ENCODE results near the gene TBP.
"Not testable (repeated sequence)": the region's sequence is repeated elsewhere in the genome, so short reads cannot be mapped to it uniquely, and the experiment has no call there.

Gene TBP

GRCh38 chr6:170523256-170524171 lies 30.7 kb upstream of the TBP start:
- Mint-ChIP-seq H3K27me3 (peaks cover 25 to 30% of the 10 kb centered on the region in 2 donors), H3K9me3 (no peaks in the 10 kb centered on the region), H3K27ac (no peak overlapping the region), H3K36me3 (ENCODE audit: insufficient read depth) (no peaks in the 10 kb centered on the region), H3K4me3 (no peak overlapping the region), H3K4me1 (ENCODE audit: low read depth in 2 of 2) (peaks cover 7 to 8% of the 10 kb centered on the region in 2 donors)
- peak; percentile 56 for ATAC-seq (replicated peaks)
- peak; percentile 4 to 21 (median 7) for DNase-seq

DNA sequence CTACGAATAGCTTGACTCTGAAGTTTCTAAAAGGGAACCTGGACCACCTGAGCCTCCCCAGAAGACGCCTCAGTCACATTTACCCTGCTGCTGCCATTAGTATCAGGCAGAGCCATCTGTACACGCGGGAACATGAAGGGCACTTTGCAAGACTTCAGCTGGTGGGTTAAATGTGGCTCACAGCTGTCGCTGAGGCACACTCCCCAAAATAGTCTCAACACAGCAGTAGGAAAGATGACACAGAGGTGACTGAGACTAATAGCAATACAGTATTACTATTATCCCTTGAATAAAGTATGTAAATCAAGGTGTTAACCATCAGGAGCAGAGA lies 30.0 kb upstream of the TBP start:
- DNase-seq: no peak
- H3K27ac Mint-ChIP-seq: no peak overlapping the region
- ATAC-seq (replicated peaks): no peak

DNA sequence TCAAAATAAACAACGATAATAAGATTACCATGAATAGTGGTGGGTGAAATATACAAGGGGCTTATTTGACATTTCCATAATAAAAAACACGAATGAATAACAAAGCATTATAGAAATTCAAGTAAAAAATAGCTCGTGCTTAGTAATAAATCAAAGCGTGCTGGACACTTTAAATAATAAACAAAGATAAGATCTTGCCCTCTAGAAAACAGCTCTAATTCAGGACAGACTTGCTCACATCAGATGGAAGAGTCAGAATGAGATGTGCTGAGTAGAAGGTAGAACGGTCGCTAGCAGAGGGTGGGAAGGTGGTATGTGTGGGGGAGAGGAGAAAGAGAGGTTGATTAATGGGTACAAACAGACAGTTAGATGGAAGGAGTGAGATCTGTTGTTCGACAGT lies 28.4 kb upstream of the TBP start:
- ATAC-seq (replicated peaks) (no peak), DNase-seq (no peak)
- Mint-ChIP-seq H3K27me3 (peaks cover 3 to 8% of the 10 kb centered on the region in 2 donors), H3K27ac (no peak overlapping the region), H3K36me3 (ENCODE audit: insufficient read depth) (no peaks in the 10 kb centered on the region), H3K9me3 (no peaks in the 10 kb centered on the region), H3K4me3 (no peak overlapping the region), H3K4me1 (ENCODE audit: low read depth in 2 of 2) (peaks cover 7 to 8% of the 10 kb centered on the region in 2 donors)

More for the DNA sequence above, 30.0 kb upstream of the TBP start:
- Mint-ChIP-seq H3K4me1 (ENCODE audit: low read depth in 2 of 2) (peaks cover 7 to 8% of the 10 kb centered on the region in 2 donors), H3K9me3 (no peaks in the 10 kb centered on the region), H3K4me3 (no peak overlapping the region), H3K36me3 (ENCODE audit: insufficient read depth) (no peaks in the 10 kb centered on the region), H3K27me3 (peaks cover 19 to 24% of the 10 kb centered on the region in 2 donors)

DNA sequence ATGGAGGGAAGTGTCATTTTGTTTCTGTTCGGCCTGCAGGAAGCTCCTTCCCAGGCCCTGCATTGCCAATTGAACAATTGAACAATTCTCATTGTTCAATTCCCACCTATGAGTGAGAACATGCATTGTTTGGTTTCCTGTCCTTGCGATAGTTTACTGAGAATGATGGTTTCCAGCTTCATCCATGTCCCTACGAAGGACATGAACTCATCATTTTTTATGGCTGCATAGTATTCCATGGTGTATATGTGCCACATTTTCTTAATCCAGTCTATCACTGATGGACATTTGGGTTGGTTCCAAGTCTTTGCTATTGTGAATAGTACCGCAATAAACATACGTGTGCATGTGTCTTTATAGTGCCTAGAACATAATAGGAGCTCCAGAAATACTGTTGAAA lies 26.2 kb upstream of the TBP start:
- H3K4me3 Mint-ChIP-seq; ATAC-seq (replicated peaks); H3K27ac Mint-ChIP-seq; H3K27me3 Mint-ChIP-seq; DNase-seq; H3K9me3 Mint-ChIP-seq; H3K36me3 Mint-ChIP-seq (ENCODE audit: insufficient read depth); H3K4me1 Mint-ChIP-seq (ENCODE audit: low read depth in 2 of 2): not testable (repeated sequence)

DNA sequence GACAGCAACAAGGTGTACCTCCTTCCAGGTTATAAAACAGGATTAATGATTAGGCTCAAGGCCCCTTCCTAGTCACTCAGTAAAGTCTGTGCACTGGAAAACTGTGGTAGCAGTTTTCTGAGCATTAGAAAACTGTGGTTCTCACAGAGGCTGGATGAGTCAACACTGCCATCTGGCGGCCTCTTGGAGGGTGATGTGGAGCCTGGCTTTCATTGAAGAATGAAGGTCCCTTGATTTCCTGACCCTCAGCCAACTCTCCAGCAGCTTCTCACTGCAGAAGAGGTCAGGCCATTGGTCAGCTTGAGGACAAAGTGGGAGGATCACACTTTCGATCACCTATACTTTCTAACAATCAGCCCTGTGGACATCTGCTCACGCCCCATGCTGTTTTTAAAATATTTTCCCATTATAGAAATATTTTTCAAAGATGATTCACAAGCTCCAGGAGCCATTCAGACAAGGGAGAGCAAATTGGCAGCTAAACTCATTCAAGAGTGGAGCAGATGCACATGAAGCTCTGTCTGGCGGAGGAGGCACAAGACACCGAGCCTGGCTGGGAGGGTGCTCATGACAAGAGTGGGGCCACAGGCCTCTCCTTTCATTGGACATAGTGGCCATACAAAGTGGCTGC lies 24.2 kb upstream of the TBP start:
- Mint-ChIP-seq H3K27ac (no peak overlapping the region), H3K9me3 (no peaks in the 10 kb centered on the region), H3K36me3 (ENCODE audit: insufficient read depth) (peaks cover 22% of the 10 kb centered on the region), H3K27me3 (no peaks in the 10 kb centered on the region), H3K4me1 (ENCODE audit: low read depth in 2 of 2) (no peaks in the 10 kb centered on the region), H3K4me3 (no peak overlapping the region)
- peak; percentile 56 to 61 (median 58) for DNase-seq
- ATAC-seq (replicated peaks): peak; percentile 80

- H3K4me3 Mint-ChIP-seq: no peak overlapping the region
- H3K36me3 Mint-ChIP-seq (ENCODE audit: insufficient read depth): peaks cover 49% of the 10 kb centered on the region
- no peaks in the 10 kb centered on the region for H3K27me3 Mint-ChIP-seq
- DNase-seq: no peak
- ATAC-seq (replicated peaks): no peak
- H3K9me3 Mint-ChIP-seq: no peaks in the 10 kb centered on the region
- no peak overlapping the region for H3K27ac Mint-ChIP-seq
- peaks cover 4 to 10% of the 10 kb centered on the region in 2 donors for H3K4me1 Mint-ChIP-seq (ENCODE audit: low read depth in 2 of 2)
Observed at GRCh38 chr6:170532867-170533488, 21.2 kb upstream of the TBP start.

DNA sequence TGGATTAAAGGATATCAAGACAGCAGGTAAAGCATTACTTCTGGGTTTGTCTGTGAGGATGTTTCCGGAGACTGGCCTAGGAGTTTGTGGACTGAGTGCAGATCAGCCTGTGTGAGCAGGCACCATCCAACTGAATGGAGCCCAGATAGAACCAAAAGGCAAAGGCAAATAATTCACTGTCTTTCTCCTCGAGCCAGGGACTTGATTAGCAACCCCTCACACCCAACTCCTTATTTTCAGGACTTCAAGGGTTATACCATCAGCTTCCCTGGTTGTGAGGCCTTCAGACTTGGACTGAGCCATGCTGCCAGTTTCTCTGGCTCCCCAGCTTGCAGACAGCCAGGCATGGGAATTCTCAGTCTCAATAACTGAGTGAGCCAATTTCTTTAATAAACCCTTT lies 20.4 kb upstream of the TBP start:
- H3K4me1 Mint-ChIP-seq (ENCODE audit: low read depth in 2 of 2): peaks cover 5 to 10% of the 10 kb centered on the region in 2 donors

DNA sequence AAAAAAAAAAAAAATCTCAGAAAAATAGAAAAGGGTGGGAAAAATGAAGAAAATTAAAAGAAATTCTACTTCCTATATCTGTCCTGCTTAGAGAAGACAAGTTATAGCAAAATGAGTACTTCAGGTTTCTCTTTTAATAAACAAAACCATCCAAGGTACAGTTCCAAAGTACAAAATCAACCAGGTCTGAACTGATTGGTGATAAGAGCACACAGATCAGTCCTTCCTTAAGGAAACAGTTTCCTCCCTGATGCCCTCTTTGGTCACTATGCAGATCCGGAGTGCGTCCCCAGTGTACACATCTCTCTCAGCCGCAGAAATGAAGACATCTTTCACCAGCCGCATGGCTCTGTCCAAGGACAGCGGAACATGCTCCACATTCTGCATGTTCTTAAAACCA lies 19.2 kb upstream of the TBP start:
- Mint-ChIP-seq H3K4me3 (no peak overlapping the region), H3K9me3 (no peaks in the 10 kb centered on the region), H3K27me3 (no peaks in the 10 kb centered on the region), H3K27ac (no peak overlapping the region), H3K4me1 (ENCODE audit: low read depth in 2 of 2) (peaks cover 8 to 10% of the 10 kb centered on the region in 2 donors), H3K36me3 (ENCODE audit: insufficient read depth) (peaks cover 67% of the 10 kb centered on the region)
- ATAC-seq (replicated peaks) (no peak), DNase-seq (no peak)

More for the DNA sequence above, 20.4 kb upstream of the TBP start:
- ATAC-seq (replicated peaks): no peak
- no peak overlapping the region for H3K27ac Mint-ChIP-seq
- no peak for DNase-seq
- H3K9me3 Mint-ChIP-seq: no peaks in the 10 kb centered on the region
- no peaks in the 10 kb centered on the region for H3K27me3 Mint-ChIP-seq
- peaks cover 55% of the 10 kb centered on the region for H3K36me3 Mint-ChIP-seq (ENCODE audit: insufficient read depth)
- H3K4me3 Mint-ChIP-seq: no peak overlapping the region

GRCh38 chr6:170536671-170537070 lies 17.5 kb upstream of the TBP start:
- Mint-ChIP-seq H3K36me3 (ENCODE audit: insufficient read depth) (peaks cover 84% of the 10 kb centered on the region), H3K4me1 (ENCODE audit: low read depth in 2 of 2) (peaks cover 20 to 23% of the 10 kb centered on the region in 2 donors), H3K4me3 (no peak overlapping the region), H3K9me3 (no peaks in the 10 kb centered on the region), H3K27me3 (no peaks in the 10 kb centered on the region), H3K27ac (peak overlapping the region in 1 of 2 donors; percentile 36)
- ATAC-seq (replicated peaks): no peak
- DNase-seq: no peak

GRCh38 chr6:170537329-170537728 lies 16.8 kb upstream of the TBP start:
- Mint-ChIP-seq H3K27ac (peak overlapping the region in 1 of 2 donors; percentile 46), H3K36me3 (ENCODE audit: insufficient read depth) (peaks cover 90% of the 10 kb centered on the region), H3K27me3 (no peaks in the 10 kb centered on the region), H3K4me1 (ENCODE audit: low read depth in 2 of 2) (peaks cover 21 to 23% of the 10 kb centered on the region in 2 donors), H3K4me3 (no peak overlapping the region), H3K9me3 (no peaks in the 10 kb centered on the region)
- no peak for DNase-seq
- ATAC-seq (replicated peaks): no peak

GRCh38 chr6:170542031-170542719 lies 12.0 kb upstream of the TBP start:
- ATAC-seq (replicated peaks): no peak
- no peak for DNase-seq
- Mint-ChIP-seq H3K4me3 (no peak overlapping the region), H3K4me1 (ENCODE audit: low read depth in 2 of 2) (peaks cover 21 to 26% of the 10 kb centered on the region in 2 donors), H3K9me3 (no peaks in the 10 kb centered on the region), H3K36me3 (ENCODE audit: insufficient read depth) (peaks cover 96% of the 10 kb centered on the region), H3K27ac (peak overlapping the region in 1 of 2 donors; percentile 25), H3K27me3 (no peaks in the 10 kb centered on the region)

- peaks cover 87% of the 10 kb centered on the region for H3K36me3 Mint-ChIP-seq (ENCODE audit: insufficient read depth)
- no peak for ATAC-seq (replicated peaks)
- H3K27me3 Mint-ChIP-seq: no peaks in the 10 kb centered on the region
Observed at GRCh38 chr6:170545405-170545804, 8.8 kb upstream of the TBP start.

More at GRCh38 chr6:170545405-170545804, 8.8 kb upstream of the TBP start:
- no peak for DNase-seq
- H3K9me3 Mint-ChIP-seq: no peaks in the 10 kb centered on the region
- H3K4me3 Mint-ChIP-seq: no peak overlapping the region
- no peak overlapping the region for H3K27ac Mint-ChIP-seq
- H3K4me1 Mint-ChIP-seq (ENCODE audit: low read depth in 2 of 2): peaks cover 19 to 48% of the 10 kb centered on the region in 2 donors

All from effector memory CD8-positive, alpha-beta T cell (primary cell).